ENCODE results near the gene PIP4P1. TPM values are rescaled to one million over a fixed set of nuclear protein-coding genes. Genes with fewer than 3 reads are reported as not detected.

PIP4P1 gene
- total RNA-seq, 5 donors from 2014 or later (not counting 1 experiment from before 2014, with no cell fraction given) = 54.2 to 72.8 (median 57.5) TPM

DNA sequence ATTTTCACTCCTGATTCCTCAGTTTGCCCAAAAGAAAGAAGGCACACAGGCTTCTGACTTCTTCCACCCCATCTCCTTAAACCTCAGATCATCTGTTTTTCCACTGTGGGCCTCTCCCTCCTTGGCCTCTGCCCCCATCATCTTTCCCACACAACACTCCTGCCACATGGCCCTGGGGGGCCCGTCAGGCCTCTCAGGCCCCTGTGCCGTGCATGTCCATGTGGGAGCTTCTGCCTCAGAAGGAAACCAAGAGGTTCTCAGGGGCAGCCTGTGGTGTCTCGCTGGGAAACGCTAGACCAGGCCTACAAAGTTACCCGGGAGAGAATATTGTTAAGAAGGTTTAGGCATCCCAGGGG, 33.2 kb downstream of the PIP4P1 start:
- POLR2A ChIA-PET = no interaction called here
- no peaks in the 10 kb centered on the region for H3K27me3 ChIP-seq (replicated peaks in 1 of 2; ENCODE audit: control insufficient read depth in 2 of 2, extremely low read depth in 1 of 2, insufficient read depth in 2 of 2, low read length in 1 of 2)
- no peaks in the 10 kb centered on the region for H3K36me3 Mint-ChIP-seq
- ATAC-seq (replicated peaks in 1 of 4) (peak in 1 of 4 experiments; percentile 25), DNase-seq (no peak)
- H3K27me3 Mint-ChIP-seq = no peaks in the 10 kb centered on the region
- no peaks in the 10 kb centered on the region for H3K9me3 ChIP-seq
- H3K4me1 Mint-ChIP-seq = peaks cover 28 to 31% (median 30%) of the 10 kb centered on the region in 3 donors
- H3K36me3 ChIP-seq (ENCODE audit: control insufficient read depth in 2 of 2, extremely low read depth in 1 of 2, insufficient read depth in 1 of 2, low read length in 1 of 2) = no peaks in the 10 kb centered on the region
- no peaks in the 10 kb centered on the region for H3K9me3 Mint-ChIP-seq
- H3K27ac ChIP-seq (ENCODE audit: low read length) = no peak overlapping the region
- peak overlapping the region in 1 of 3 donors; percentile 52 for H3K4me3 Mint-ChIP-seq
- peak overlapping the region; percentile 51 to 87 for H3K27ac Mint-ChIP-seq
- peaks cover 18 to 32% of the 10 kb centered on the region in 2 experiments for H3K4me1 ChIP-seq (ENCODE audit: control insufficient read depth in 1 of 2, extremely low read depth in 1 of 2, insufficient read depth in 2 of 2, low read length in 2 of 2)
- 61% methylated on average over 2 of the region's 5 CpGs for WGBS (ENCODE audit: insufficient coverage)
- no peak overlapping the region for H3K4me3 ChIP-seq (ENCODE audit: control insufficient read depth in 1 of 2, extremely low read depth in 1 of 2, low read length in 1 of 2)
- CTCF ChIA-PET = no interaction called here

- H3K27ac Mint-ChIP-seq = peak overlapping the region; percentile 51 to 87
- no peaks in the 10 kb centered on the region for H3K36me3 Mint-ChIP-seq
- H3K4me1 Mint-ChIP-seq = peaks cover 28 to 31% (median 30%) of the 10 kb centered on the region in 3 donors
- DNase-seq (no peak), ATAC-seq (replicated peaks in 1 of 4) (peak in 3 of 4 experiments; percentile 31 to 52 (median 47))
- no peaks in the 10 kb centered on the region for H3K9me3 Mint-ChIP-seq
- H3K27ac ChIP-seq (ENCODE audit: low read length) = no peak overlapping the region
- 50% methylated on average over 2 of the region's 5 CpGs for WGBS (ENCODE audit: insufficient coverage)
- peak overlapping the region in 1 of 3 donors; percentile 52 for H3K4me3 Mint-ChIP-seq
- no peaks in the 10 kb centered on the region for H3K27me3 Mint-ChIP-seq
- ChIA-PET CTCF (no interaction called here), POLR2A (no interaction called here)
- H3K4me3 ChIP-seq (ENCODE audit: control insufficient read depth in 1 of 2, extremely low read depth in 1 of 2, low read length in 1 of 2) = no peak overlapping the region
- H3K9me3 ChIP-seq = no peaks in the 10 kb centered on the region
- H3K4me1 ChIP-seq (ENCODE audit: control insufficient read depth in 1 of 2, extremely low read depth in 1 of 2, insufficient read depth in 2 of 2, low read length in 2 of 2) = peaks cover 18 to 32% of the 10 kb centered on the region in 2 experiments
- no peaks in the 10 kb centered on the region for H3K27me3 ChIP-seq (replicated peaks in 1 of 2; ENCODE audit: control insufficient read depth in 2 of 2, extremely low read depth in 1 of 2, insufficient read depth in 2 of 2, low read length in 1 of 2)
- no peaks in the 10 kb centered on the region for H3K36me3 ChIP-seq (ENCODE audit: control insufficient read depth in 2 of 2, extremely low read depth in 1 of 2, insufficient read depth in 1 of 2, low read length in 1 of 2)
These were observed 33.8 kb downstream of the PIP4P1 start for GRCh38 chr14:20427231-20428009.

DNA sequence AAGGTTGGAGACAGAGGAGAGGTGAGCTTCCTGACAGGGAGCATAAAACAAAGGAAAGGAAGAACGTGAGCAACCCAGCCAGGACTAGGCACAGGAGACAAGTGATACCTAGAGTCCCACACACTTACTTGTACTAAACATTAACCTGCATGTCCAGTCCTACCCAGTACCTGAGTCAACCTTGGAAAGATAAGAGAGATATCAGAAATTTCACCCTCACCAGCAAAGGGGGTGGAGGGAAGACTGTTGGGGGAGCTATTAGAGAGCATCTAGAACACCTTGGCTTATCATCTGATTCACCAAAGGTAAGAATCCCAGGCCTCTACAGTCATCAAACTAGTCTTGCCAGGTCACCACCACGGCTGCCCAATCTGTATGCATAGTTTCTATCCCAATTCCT, 36.4 kb downstream of the PIP4P1 start:
- Mint-ChIP-seq H3K36me3 (no peaks in the 10 kb centered on the region), H3K27me3 (no peaks in the 10 kb centered on the region), H3K27ac (no peak overlapping the region), H3K9me3 (no peaks in the 10 kb centered on the region), H3K4me3 (no peak overlapping the region), H3K4me1 (peaks cover 27 to 28% (median 28%) of the 10 kb centered on the region in 3 donors)
- H3K27me3 ChIP-seq (replicated peaks in 1 of 2; ENCODE audit: control insufficient read depth in 2 of 2, extremely low read depth in 1 of 2, insufficient read depth in 2 of 2, low read length in 1 of 2) = no peaks in the 10 kb centered on the region
- ChIA-PET POLR2A (no interaction called here), CTCF (interaction anchor here (0.5 to 0.6 kb wide), 2 partner anchors 28 to 220 kb away, joined by 3 read pairs; no protein-coding TSS in a partner anchor)
- H3K36me3 ChIP-seq (ENCODE audit: control insufficient read depth in 2 of 2, extremely low read depth in 1 of 2, insufficient read depth in 1 of 2, low read length in 1 of 2) = no peaks in the 10 kb centered on the region
- H3K27ac ChIP-seq (ENCODE audit: low read length) = no peak overlapping the region
- 0% methylated on average over 1 of the region's 2 CpGs for WGBS (ENCODE audit: insufficient coverage)
- DNase-seq (no peak), ATAC-seq (replicated peaks in 1 of 4) (no peak)
- no peak overlapping the region for H3K4me3 ChIP-seq (ENCODE audit: control insufficient read depth in 1 of 2, extremely low read depth in 1 of 2, low read length in 1 of 2)
- no peaks in the 10 kb centered on the region for H3K9me3 ChIP-seq
- H3K4me1 ChIP-seq (ENCODE audit: control insufficient read depth in 1 of 2, extremely low read depth in 1 of 2, insufficient read depth in 2 of 2, low read length in 2 of 2) = peaks cover 18 to 27% of the 10 kb centered on the region in 2 experiments

- Histone ChIP-seq H3K27me3 (replicated peaks in 1 of 2; ENCODE audit: control insufficient read depth in 2 of 2, extremely low read depth in 1 of 2, insufficient read depth in 2 of 2, low read length in 1 of 2) (no peaks in the 10 kb centered on the region), H3K9me3 (no peaks in the 10 kb centered on the region), H3K27ac (ENCODE audit: low read length) (no peak overlapping the region), H3K4me1 (ENCODE audit: control insufficient read depth in 1 of 2, extremely low read depth in 1 of 2, insufficient read depth in 2 of 2, low read length in 2 of 2) (peaks cover 8% of the 10 kb centered on the region in 2 experiments), H3K4me3 (ENCODE audit: control insufficient read depth in 1 of 2, extremely low read depth in 1 of 2, low read length in 1 of 2) (no peak overlapping the region), H3K36me3 (ENCODE audit: control insufficient read depth in 2 of 2, extremely low read depth in 1 of 2, insufficient read depth in 1 of 2, low read length in 1 of 2) (no peaks in the 10 kb centered on the region)
- Mint-ChIP-seq H3K27ac (no peak overlapping the region), H3K4me1 (peaks cover 7 to 12% (median 12%) of the 10 kb centered on the region in 3 donors), H3K27me3 (no peaks in the 10 kb centered on the region), H3K4me3 (no peak overlapping the region), H3K9me3 (no peaks in the 10 kb centered on the region), H3K36me3 (no peaks in the 10 kb centered on the region)
- POLR2A ChIA-PET = no interaction called here
- DNase-seq = no peak
- ATAC-seq (replicated peaks in 1 of 4) = no peak
- no CpG with 5 or more reads among the region's 2 CpGs for WGBS (ENCODE audit: insufficient coverage)
- CTCF ChIA-PET = interaction anchor here (0.6 to 1.0 kb wide), 3 partner anchors 18 to 89 kb away, joined by 3 to 5 read pairs (median 4); no protein-coding TSS in a partner anchor
These were observed 38.3 kb downstream of the PIP4P1 start for GRCh38 chr14:20422886-20423285.

DNA sequence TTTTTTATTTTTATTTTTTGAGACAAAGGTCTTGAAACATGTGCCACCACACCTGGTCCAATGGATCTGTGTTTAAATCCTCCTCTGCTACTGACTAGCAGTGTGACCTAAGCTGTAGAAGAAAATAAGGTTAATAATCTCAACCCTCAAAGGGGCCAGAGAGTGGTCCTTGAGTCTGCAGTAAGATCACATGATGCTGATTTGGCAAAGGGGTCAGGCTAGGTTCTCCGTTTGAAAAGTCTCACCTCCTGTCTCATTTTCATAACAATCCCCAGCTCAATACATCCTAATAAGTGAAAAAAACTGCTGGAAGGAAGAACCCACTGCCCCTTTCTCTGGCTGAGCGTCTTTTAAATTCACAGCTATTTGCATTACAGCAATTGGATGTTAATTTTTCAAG, 40.0 kb downstream of the PIP4P1 start:
- POLR2A ChIA-PET = no interaction called here
- ATAC-seq (replicated peaks in 1 of 4) (no peak), DNase-seq (no peak)
- Mint-ChIP-seq H3K4me1 (peaks cover under 1 to 4% (median 3%) of the 10 kb centered on the region in 3 donors), H3K9me3 (no peaks in the 10 kb centered on the region), H3K27me3 (no peaks in the 10 kb centered on the region), H3K27ac (no peak overlapping the region), H3K36me3 (no peaks in the 10 kb centered on the region), H3K4me3 (no peak overlapping the region)
- Histone ChIP-seq H3K27me3 (replicated peaks in 1 of 2; ENCODE audit: control insufficient read depth in 2 of 2, extremely low read depth in 1 of 2, insufficient read depth in 2 of 2, low read length in 1 of 2) (no peaks in the 10 kb centered on the region), H3K9me3 (no peaks in the 10 kb centered on the region), H3K4me1 (ENCODE audit: control insufficient read depth in 1 of 2, extremely low read depth in 1 of 2, insufficient read depth in 2 of 2, low read length in 2 of 2) (peaks cover 0 to under 1% of the 10 kb centered on the region in 2 experiments), H3K36me3 (ENCODE audit: control insufficient read depth in 2 of 2, extremely low read depth in 1 of 2, insufficient read depth in 1 of 2, low read length in 1 of 2) (no peaks in the 10 kb centered on the region), H3K4me3 (ENCODE audit: control insufficient read depth in 1 of 2, extremely low read depth in 1 of 2, low read length in 1 of 2) (no peak overlapping the region), H3K27ac (ENCODE audit: low read length) (no peak overlapping the region)
- CTCF ChIA-PET = no interaction called here
- WGBS (ENCODE audit: insufficient coverage) = 67% methylated on average over 1 of the region's 2 CpGs

DNA sequence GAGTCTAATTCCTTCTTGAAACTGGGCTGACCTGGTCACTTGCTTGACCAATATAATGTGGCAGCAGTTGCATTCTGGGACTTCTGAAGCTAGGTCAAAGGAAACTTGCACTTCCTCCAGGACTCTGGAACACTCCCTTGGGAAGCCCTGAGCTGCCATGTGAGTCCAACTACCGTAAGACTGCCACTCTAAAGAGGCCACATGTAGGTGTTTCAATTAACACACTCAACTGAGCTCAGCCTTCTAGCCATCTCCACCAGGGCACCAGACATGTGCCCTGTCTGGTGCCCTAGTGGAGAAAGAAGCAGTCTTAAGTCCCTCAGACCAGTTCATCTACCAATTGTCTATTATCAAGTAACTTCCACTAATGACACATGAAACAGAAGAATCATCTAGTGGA, 41.8 kb downstream of the PIP4P1 start:
- Mint-ChIP-seq H3K4me3 (no peak overlapping the region), H3K27me3 (no peaks in the 10 kb centered on the region), H3K27ac (no peak overlapping the region), H3K9me3 (no peaks in the 10 kb centered on the region), H3K36me3 (no peaks in the 10 kb centered on the region), H3K4me1 (peaks cover 8 to 11% (median 9%) of the 10 kb centered on the region in 3 donors)
- Histone ChIP-seq H3K36me3 (ENCODE audit: control insufficient read depth in 2 of 2, extremely low read depth in 1 of 2, insufficient read depth in 1 of 2, low read length in 1 of 2) (no peaks in the 10 kb centered on the region), H3K27ac (ENCODE audit: low read length) (no peak overlapping the region), H3K9me3 (no peaks in the 10 kb centered on the region), H3K4me1 (ENCODE audit: control insufficient read depth in 1 of 2, extremely low read depth in 1 of 2, insufficient read depth in 2 of 2, low read length in 2 of 2) (peaks cover 5 to 9% of the 10 kb centered on the region in 2 experiments), H3K4me3 (ENCODE audit: control insufficient read depth in 1 of 2, extremely low read depth in 1 of 2, low read length in 1 of 2) (no peak overlapping the region), H3K27me3 (replicated peaks in 1 of 2; ENCODE audit: control insufficient read depth in 2 of 2, extremely low read depth in 1 of 2, insufficient read depth in 2 of 2, low read length in 1 of 2) (no peaks in the 10 kb centered on the region)
- 80% methylated on average over 1 of the region's 1 CpG for WGBS (ENCODE audit: insufficient coverage)
- no peak for ATAC-seq (replicated peaks in 1 of 4)
- no peak for DNase-seq
- ChIA-PET POLR2A (no interaction called here), CTCF (no interaction called here)

Measured in T-cell (primary cell).